ENCODE data around the gene HOXB13. TPM values are rescaled to one million over a fixed set of nuclear protein-coding genes. Genes with fewer than 3 reads are reported as not detected.

HOXB13 gene
- total and polyA plus RNA-seq, 3 donors from 2014 or later: 0.24 TPM; not detected in 2

- TF ChIP-seq CTCF (IDR thresholded peaks at IDR 0.05): no peak
- no peak for TF ChIP-seq POLR2A (IDR thresholded peaks at IDR 0.05)
- intact Hi-C loops (cut with DNase I; ENCODE audit: low total_unique reads): no loop called here
- Histone ChIP-seq H3K4me3 (no peak overlapping the region), H3K36me3 (ENCODE audit: low read depth, missing control alignments) (no peaks in the 10 kb centered on the region), H3K9me3 (no peaks in the 10 kb centered on the region), H3K27ac (no peak overlapping the region), H3K27me3 (no peaks in the 10 kb centered on the region), H3K4me1 (peaks cover 14% of the 10 kb centered on the region)
- DNase-seq: no peak
- 7 to 9% methylated on average over 23 to 43 of the region's 43 CpGs for WGBS, 2 donors
Observed at GRCh38 chr17:48752399-48753288, 24.1 kb upstream of the HOXB13 start.

- no peak overlapping the region for H3K27ac ChIP-seq
- intact Hi-C loops (cut with DNase I; ENCODE audit: low total_unique reads): no loop called here
- no peaks in the 10 kb centered on the region for H3K9me3 ChIP-seq
- no peak for DNase-seq
- TF ChIP-seq POLR2A (IDR thresholded peaks at IDR 0.05) (no peak), CTCF (IDR thresholded peaks at IDR 0.05) (no peak)
- no peak overlapping the region for H3K4me3 ChIP-seq
- H3K36me3 ChIP-seq (ENCODE audit: low read depth, missing control alignments): no peaks in the 10 kb centered on the region
- H3K4me1 ChIP-seq: peaks cover 6% of the 10 kb centered on the region
- 15 to 20% methylated on average over 13 of the region's 13 CpGs for WGBS, 2 donors
- H3K27me3 ChIP-seq: no peaks in the 10 kb centered on the region
Observed at GRCh38 chr17:48751733-48752398, 23.3 kb upstream of the HOXB13 start.

- TF ChIP-seq CTCF (IDR thresholded peaks at IDR 0.05): no peak
- TF ChIP-seq POLR2A (IDR thresholded peaks at IDR 0.05): no peak
Observed at GRCh38 chr17:48751172-48751571, 22.6 kb upstream of the HOXB13 start.

GRCh38 chr17:48749621-48750553 lies 21.3 kb upstream of the HOXB13 start:
- DNase-seq: no peak
- no peaks in the 10 kb centered on the region for H3K27me3 ChIP-seq
- no peaks in the 10 kb centered on the region for H3K9me3 ChIP-seq
- TF ChIP-seq CTCF (IDR thresholded peaks at IDR 0.05) (no peak), POLR2A (IDR thresholded peaks at IDR 0.05) (no peak)
- H3K27ac ChIP-seq: no peak overlapping the region
- intact Hi-C loops (cut with DNase I; ENCODE audit: low total_unique reads): no loop called here
- 7 to 9% methylated on average over 15 to 32 of the region's 32 CpGs for WGBS, 2 donors
- H3K4me1 ChIP-seq: peaks cover 5% of the 10 kb centered on the region
- H3K4me3 ChIP-seq: no peak overlapping the region
- H3K36me3 ChIP-seq (ENCODE audit: low read depth, missing control alignments): no peaks in the 10 kb centered on the region

More at GRCh38 chr17:48751172-48751571, 22.6 kb upstream of the HOXB13 start:
- peaks cover 6% of the 10 kb centered on the region for H3K4me1 ChIP-seq
- DNase-seq: no peak
- H3K9me3 ChIP-seq: no peaks in the 10 kb centered on the region
- no peaks in the 10 kb centered on the region for H3K27me3 ChIP-seq
- H3K27ac ChIP-seq: no peak overlapping the region
- H3K36me3 ChIP-seq (ENCODE audit: low read depth, missing control alignments): no peaks in the 10 kb centered on the region
- 20 to 40% methylated on average over 2 to 3 of the region's 3 CpGs for WGBS, 2 donors
- H3K4me3 ChIP-seq: no peak overlapping the region
- intact Hi-C loops (cut with DNase I; ENCODE audit: low total_unique reads): no loop called here
